Karpas-422 (cell line): ENCODE results near the gene PPOX. TPM values are rescaled to one million over a fixed set of nuclear protein-coding genes. Genes with fewer than 3 reads are reported as not detected.

Experiments
- DNase-seq: peaks from one replicate; pipeline ENCODE4 v3.0.0-alpha.2; 2015
- H2AFZ ChIP-seq: fragments of 200-600 bp; sonication (generic); 2 replicates; pipeline ENCODE4 v1.6.1; 2014; ENCODE audit warnings: antibody characterized with exemption, low read length, mixed read lengths
- H3K27ac ChIP-seq: fragments of 200-600 bp; sonication (generic); 2 replicates; pipeline ENCODE4 v1.5.1; 2014; ENCODE audit warnings: mild to moderate bottlenecking, low read length, moderate library complexity
- H3K27me3 ChIP-seq: fragments of 200-600 bp; sonication (generic); 2 replicates; pipeline ENCODE4 v1.6.1; 2014; ENCODE audit warnings: low read length, mixed read lengths
- H3K36me3 ChIP-seq: fragments of 200-600 bp; sonication (generic); 2 replicates; pipeline ENCODE4 v1.6.1; 2014; ENCODE audit warnings: low read length, mixed read lengths; ENCODE audit not compliant: insufficient read depth
- H3K4me1 ChIP-seq: fragments of 200-600 bp; sonication (generic); 2 replicates; pipeline ENCODE4 v1.6.1; 2014; ENCODE audit warnings: mild to moderate bottlenecking, low read length, mixed read lengths
- H3K4me2 ChIP-seq: fragments of 200-600 bp; sonication (generic); 2 replicates; pipeline ENCODE4 v1.6.1; 2014; ENCODE audit warnings: low read length, low read depth, mild to moderate bottlenecking; ENCODE audit not compliant: poor library complexity, severe bottlenecking
- H3K4me3 ChIP-seq: fragments of 200-600 bp; sonication (generic); 2 replicates; pipeline ENCODE4 v1.5.1; 2014; ENCODE audit warnings: mild to moderate bottlenecking, antibody characterized with exemption, low read length, mixed read lengths
- H3K79me2 ChIP-seq: fragments of 200-600 bp; sonication (generic); 2 replicates; pipeline ENCODE4 v1.6.1; 2014; ENCODE audit warnings: mild to moderate bottlenecking, low read length, mixed read lengths
- H3K9ac ChIP-seq: fragments of 200-600 bp; sonication (generic); 2 replicates; pipeline ENCODE4 v1.6.0; 2014; ENCODE audit warnings: low read length
- H3K9me2 ChIP-seq: fragments of 200-600 bp; sonication (generic), shearing (Covaris generic); replicated peaks from 2 replicates; pipeline ENCODE4 v1.6.0; 2014; ENCODE audit warnings: mild to moderate bottlenecking, low read length, moderate library complexity; ENCODE audit not compliant: insufficient read depth
- H3K9me3 ChIP-seq: fragments of 300-700, 200-600 bp; sonication (generic); 2 replicates; pipeline ENCODE4 v1.6.1; 2014; ENCODE audit warnings: low read length, mixed read lengths
- H4K20me1 ChIP-seq: fragments of 200-600 bp; sonication (generic); 2 replicates; pipeline ENCODE4 v1.6.1; 2014; ENCODE audit warnings: mild to moderate bottlenecking, antibody characterized with exemption, low read length, low read depth; ENCODE audit not compliant: insufficient read depth
- total RNA-seq: library from RNA; depleted of rRNA; stranded (reverse); fragments of >200 nt; shearing (Covaris generic); gene quantifications from 2 replicates; pipeline ENCODE4 v1.2.3, GENCODE V29; 2014; ENCODE audit warnings: low replicate concordance

PPOX gene
- total RNA-seq, 1 experiment from 2014 or later: 60.8 TPM

DNA sequence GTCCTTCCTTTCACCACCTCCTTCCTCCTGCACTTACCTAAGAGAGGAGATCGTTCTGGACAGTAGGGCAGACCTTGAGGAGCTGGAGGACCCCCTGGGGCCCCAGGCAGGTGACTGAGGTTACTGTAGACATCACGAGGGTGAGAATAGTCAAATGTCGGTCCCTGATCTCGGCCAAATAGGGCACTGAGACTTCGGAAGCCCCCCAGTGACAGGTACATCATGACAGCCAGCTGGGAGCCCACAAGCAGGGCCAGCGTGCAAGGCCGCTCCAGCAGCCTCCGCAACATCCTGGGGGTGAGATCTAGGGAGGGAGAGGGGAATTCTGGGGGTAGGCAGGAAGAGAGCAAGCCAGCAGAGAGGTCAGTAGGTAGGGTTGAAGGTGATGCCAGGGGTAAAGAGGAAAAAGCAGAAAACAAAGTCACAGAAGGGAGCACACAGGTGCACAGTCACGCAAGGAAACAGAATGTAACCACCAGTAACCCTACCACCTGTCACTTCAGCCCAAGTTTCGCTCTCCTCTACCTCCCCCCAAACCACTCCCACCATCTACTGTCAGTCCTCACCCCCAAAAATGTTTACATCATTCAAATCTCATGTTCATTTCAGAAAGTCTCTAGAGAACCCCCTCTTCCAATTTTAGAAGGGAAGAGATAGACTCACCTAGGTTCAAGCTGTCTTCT, 9.7 kb downstream of the PPOX start:
- peak overlapping the region; percentile 79 for H3K9ac ChIP-seq
- H3K27ac ChIP-seq: peak overlapping the region; percentile 58
- H3K4me1 ChIP-seq: peaks cover 25% of the 10 kb centered on the region
- H3K79me2 ChIP-seq: peaks cover 15% of the 10 kb centered on the region
- no peaks in the 10 kb centered on the region for H3K9me3 ChIP-seq
- H3K9me2 ChIP-seq: no peaks in the 10 kb centered on the region
- no peaks in the 10 kb centered on the region for H4K20me1 ChIP-seq
- H3K4me3 ChIP-seq: peak overlapping the region; percentile 86
- no peaks in the 10 kb centered on the region for H3K27me3 ChIP-seq
- peaks cover 19% of the 10 kb centered on the region for H3K36me3 ChIP-seq
- peak overlapping the region; percentile 98 for H3K4me2 ChIP-seq
- H2AFZ ChIP-seq: no peak overlapping the region
- no peak for DNase-seq

DNA sequence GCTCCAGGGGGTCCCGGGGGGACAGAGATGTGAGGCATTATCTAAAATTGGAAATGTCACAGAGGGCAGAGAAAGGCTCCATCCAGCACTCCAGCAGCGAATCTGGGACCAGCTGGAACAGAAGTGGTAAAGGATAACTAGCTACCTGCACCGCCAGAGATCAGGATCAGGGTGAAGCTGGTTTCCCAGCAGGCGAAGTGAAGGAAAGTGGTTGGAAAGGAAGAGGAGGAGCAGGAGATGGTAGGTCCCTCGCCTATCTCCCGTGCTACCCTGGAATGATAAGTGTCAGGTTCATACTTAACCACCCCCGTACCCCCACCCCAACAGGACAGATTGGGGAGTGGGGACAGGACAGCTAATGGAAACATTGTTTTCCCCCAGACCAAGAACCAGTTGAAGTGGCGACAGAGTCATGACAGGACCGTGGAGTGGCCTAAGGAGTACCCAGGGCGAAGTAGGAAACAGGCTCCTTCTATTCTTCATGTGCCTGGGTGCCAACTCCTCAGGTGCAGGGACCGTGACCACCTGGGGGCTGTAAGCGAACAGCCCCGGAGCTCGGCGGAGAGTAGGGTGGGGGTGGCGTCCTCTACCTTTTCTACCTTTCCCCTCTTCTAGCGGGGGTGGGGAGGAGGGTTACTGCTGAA, 10.4 kb downstream of the PPOX start:
- no peaks in the 10 kb centered on the region for H3K9me2 ChIP-seq
- H3K27me3 ChIP-seq: no peaks in the 10 kb centered on the region
- no peaks in the 10 kb centered on the region for H3K9me3 ChIP-seq
- peak overlapping the region; percentile 58 for H3K27ac ChIP-seq
- H3K36me3 ChIP-seq: peaks cover 13% of the 10 kb centered on the region
- H3K79me2 ChIP-seq: peaks cover 15% of the 10 kb centered on the region
- peak overlapping the region; percentile 98 for H3K4me2 ChIP-seq
- no peak for DNase-seq
- peak overlapping the region; percentile 77; the same call in 1 of the 2 replicates for H2AFZ ChIP-seq
- peak overlapping the region; percentile 79 for H3K9ac ChIP-seq
- H3K4me1 ChIP-seq: peaks cover 25% of the 10 kb centered on the region
- H4K20me1 ChIP-seq: no peaks in the 10 kb centered on the region
- peak overlapping the region; percentile 86 for H3K4me3 ChIP-seq

DNA sequence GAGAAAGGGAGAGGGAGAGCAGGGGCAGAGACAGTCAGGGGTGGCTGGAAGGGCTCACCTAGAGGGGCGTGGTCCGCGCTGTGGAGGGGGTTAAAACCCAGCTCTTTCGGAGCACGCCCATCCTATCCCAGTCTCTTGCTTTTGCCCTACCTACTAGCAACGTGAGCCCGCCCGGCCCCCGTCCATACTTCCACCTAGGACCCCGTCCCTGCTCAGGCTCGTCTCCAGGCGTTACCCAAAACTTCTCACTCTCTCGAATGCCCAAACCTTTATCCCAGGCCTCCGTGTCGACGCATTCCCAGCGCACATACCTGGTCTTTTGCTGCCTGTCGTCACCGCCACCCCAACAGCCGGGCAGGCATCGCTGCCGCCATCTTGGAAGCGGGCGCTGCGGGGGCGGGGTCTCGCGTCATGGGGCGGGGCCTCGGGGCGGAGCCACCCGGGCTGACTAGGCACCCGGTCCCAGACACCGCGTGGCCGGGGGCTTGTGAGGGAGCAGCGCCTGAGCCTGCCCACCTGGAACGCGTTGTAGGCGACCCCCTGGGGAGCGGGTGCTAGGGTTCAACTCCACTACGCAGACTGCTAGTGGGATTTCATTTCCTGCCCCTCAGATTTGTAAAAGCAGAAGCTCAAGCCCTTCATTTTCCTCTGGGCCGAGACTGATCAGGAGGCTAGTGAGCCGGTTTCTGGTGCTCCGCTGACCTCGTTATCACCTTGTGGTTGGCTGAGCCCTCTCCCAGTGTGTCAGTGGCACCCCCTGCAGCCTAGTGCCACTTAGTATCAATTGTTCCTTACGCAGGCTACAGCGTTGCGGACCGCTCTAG, 11.1 kb downstream of the PPOX start, which contains the start of gene B4GALT3:
Gene B4GALT3, minus strand, starts transcription at position 396 of the 824 bp plus-strand sequence. CDS start 1,447 bp downstream, outside the sequence.
- Histone ChIP-seq H3K9me2 (no peaks in the 10 kb centered on the region), H3K4me2 (peak within 1 kb of the TSS; percentile 98), H3K36me3 (peaks cover 7% of the 10 kb centered on the region; the same call in 1 of the 2 replicates), H3K4me1 (peaks cover 25% of the 10 kb centered on the region), H3K27me3 (no peaks in the 10 kb centered on the region), H3K9ac (peak within 1 kb of the TSS; percentile 79), H3K79me2 (peaks cover 15% of the 10 kb centered on the region), H3K9me3 (no peaks in the 10 kb centered on the region), H4K20me1 (no peaks in the 10 kb centered on the region), H2AFZ (peak within 1 kb of the TSS; percentile 77), H3K4me3 (peak within 1 kb of the TSS; percentile 86), H3K27ac (peak within 1 kb of the TSS; percentile 58)
- DNase-seq: peak; percentile 96

DNA sequence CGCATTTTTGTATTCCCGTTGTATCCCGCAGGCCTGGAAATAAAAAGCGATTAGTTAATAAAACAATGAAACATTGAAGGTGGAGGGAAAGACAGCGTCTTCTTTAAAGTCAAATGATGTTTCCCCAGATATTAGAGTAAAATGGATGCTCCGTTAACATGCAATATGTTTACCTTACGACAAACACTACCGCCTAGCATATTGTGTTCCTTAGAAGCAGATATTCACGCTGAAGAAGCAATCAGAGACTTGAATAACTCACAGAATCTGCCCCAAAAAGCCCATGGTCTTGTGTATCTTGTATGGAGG, 11.7 kb downstream of the PPOX start:
- no peaks in the 10 kb centered on the region for H3K9me2 ChIP-seq
- peaks cover 25% of the 10 kb centered on the region for H3K4me1 ChIP-seq
- no peaks in the 10 kb centered on the region for H3K27me3 ChIP-seq
- peak overlapping the region; percentile 79 for H3K9ac ChIP-seq
- H3K9me3 ChIP-seq: no peaks in the 10 kb centered on the region
- peak overlapping the region; percentile 58 for H3K27ac ChIP-seq
- H3K4me2 ChIP-seq: peak overlapping the region; percentile 98
- H3K4me3 ChIP-seq: peak overlapping the region; percentile 86
- no peak for DNase-seq
- H4K20me1 ChIP-seq: no peaks in the 10 kb centered on the region
- H3K79me2 ChIP-seq: peaks cover 15% of the 10 kb centered on the region
- H2AFZ ChIP-seq: 0 out of 2 replicates have a peak overlapping the region, but pooled peaks have one; percentile 21
- H3K36me3 ChIP-seq: peaks cover 6% of the 10 kb centered on the region; the same call in 1 of the 2 replicates

DNA sequence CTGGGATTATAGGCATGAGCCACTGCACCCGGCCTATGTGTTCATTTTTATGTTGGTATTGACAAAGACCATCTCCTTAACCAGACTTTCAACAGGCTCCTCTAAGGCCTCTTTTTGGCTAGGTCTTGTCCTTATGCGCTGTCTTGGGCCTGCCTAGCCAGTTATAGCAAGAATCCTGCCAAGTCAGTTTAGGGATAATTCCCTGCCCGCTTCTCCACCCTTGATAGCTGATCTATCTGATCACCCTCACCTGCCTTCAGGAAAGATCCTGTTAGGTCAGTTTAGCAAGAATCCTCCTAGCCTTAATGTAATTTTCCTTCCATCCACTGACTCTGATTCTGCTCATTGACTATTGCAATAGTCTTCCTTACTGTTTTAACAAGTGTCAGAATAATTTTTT, 13.5 kb downstream of the PPOX start:
- no peaks in the 10 kb centered on the region for H3K9me2 ChIP-seq
- no peaks in the 10 kb centered on the region for H4K20me1 ChIP-seq
- no peak overlapping the region for H2AFZ ChIP-seq
- peaks cover 37% of the 10 kb centered on the region for H3K4me1 ChIP-seq
- H3K27ac ChIP-seq: no peak overlapping the region
- DNase-seq: no peak
- no peak overlapping the region for H3K9ac ChIP-seq
- H3K79me2 ChIP-seq: peaks cover 15% of the 10 kb centered on the region
- H3K9me3 ChIP-seq: no peaks in the 10 kb centered on the region
- H3K36me3 ChIP-seq: no peaks in the 10 kb centered on the region
- H3K4me2 ChIP-seq: no peak overlapping the region
- H3K27me3 ChIP-seq: no peaks in the 10 kb centered on the region
- H3K4me3 ChIP-seq: no peak overlapping the region

DNA sequence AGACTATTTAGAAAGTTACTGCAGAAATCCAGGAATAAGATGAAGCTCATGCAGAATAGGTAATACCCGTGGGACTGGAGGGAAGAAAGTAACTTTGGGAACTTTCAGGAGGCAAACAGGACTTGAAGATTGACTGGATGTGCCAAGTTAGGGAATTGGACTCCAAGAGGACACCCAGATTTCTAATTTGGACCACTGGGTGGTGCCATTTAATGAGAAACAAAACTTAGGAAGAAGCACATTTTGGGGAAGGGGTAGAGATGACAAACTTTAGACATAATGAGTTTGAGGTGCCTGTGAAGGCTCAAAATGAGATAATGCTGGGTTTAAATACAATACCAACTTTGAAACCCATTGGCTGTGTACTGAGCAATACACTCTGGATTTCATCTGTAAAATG, 14.4 kb downstream of the PPOX start:
- Histone ChIP-seq H2AFZ (no peak overlapping the region), H4K20me1 (no peaks in the 10 kb centered on the region), H3K9ac (no peak overlapping the region), H3K9me2 (no peaks in the 10 kb centered on the region), H3K27ac (no peak overlapping the region), H3K4me3 (no peak overlapping the region), H3K79me2 (peaks cover 13% of the 10 kb centered on the region), H3K27me3 (no peaks in the 10 kb centered on the region), H3K4me1 (peaks cover 45% of the 10 kb centered on the region), H3K4me2 (no peak overlapping the region), H3K36me3 (no peaks in the 10 kb centered on the region), H3K9me3 (no peaks in the 10 kb centered on the region)
- DNase-seq: peak; percentile 61

DNA sequence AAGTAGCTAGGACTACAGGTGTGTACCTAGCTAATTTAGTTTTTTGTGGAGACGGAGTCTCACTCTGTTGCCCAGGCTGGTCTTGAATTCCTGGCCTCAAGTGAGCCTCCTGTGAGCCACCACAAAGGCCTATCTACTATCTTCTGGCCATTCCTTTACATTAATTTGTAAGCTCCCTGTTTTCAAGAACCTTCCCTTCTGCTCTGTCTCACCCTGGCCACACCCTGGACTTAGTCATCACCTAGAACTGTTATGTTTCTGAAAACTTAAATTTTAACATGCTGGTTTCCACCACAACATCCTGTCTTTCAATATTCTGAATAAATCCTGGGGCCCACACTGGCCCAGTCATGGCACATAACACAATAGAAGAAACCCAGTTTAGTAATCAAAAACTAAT, 16.0 kb downstream of the PPOX start:
- DNase-seq: no peak
- no peaks in the 10 kb centered on the region; the same call in 1 of the 2 replicates for H3K79me2 ChIP-seq
- no peak overlapping the region for H3K9ac ChIP-seq

DNA sequence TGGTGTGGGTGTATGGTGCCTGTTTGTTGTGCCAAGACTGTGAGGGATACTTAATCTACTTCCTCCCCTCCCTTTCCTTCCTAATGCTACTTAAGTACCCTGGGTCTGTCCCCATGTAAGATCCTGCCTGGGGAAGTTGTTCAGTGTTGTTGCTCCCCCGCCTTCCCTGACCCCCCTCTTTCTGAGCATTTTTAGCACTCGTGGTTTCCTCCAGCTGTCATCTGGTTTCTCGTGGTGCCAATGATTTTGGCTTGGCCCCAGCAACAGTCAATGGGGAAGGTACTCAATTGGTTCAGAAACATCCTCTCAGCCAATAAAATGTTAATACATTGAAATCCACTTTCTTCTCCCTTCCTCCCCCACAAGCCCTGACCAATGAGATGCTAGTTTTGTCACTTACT, 19.1 kb downstream of the PPOX start:
- H3K4me2 ChIP-seq: peak overlapping the region; percentile 74
- peak overlapping the region; percentile 58 for H3K9ac ChIP-seq
- H3K4me3 ChIP-seq: peak overlapping the region; percentile 58; the same call in 1 of the 2 replicates
- H3K36me3 ChIP-seq: no peaks in the 10 kb centered on the region
- H3K79me2 ChIP-seq: no peaks in the 10 kb centered on the region
- H2AFZ ChIP-seq: peak overlapping the region; percentile 42; the same call in 1 of the 2 replicates
- peaks cover 41% of the 10 kb centered on the region for H3K4me1 ChIP-seq
- no peaks in the 10 kb centered on the region for H3K27me3 ChIP-seq
- peak; percentile 94 for DNase-seq
- no peaks in the 10 kb centered on the region for H3K9me2 ChIP-seq
- no peaks in the 10 kb centered on the region for H3K9me3 ChIP-seq
- H4K20me1 ChIP-seq: no peaks in the 10 kb centered on the region
- H3K27ac ChIP-seq: peak overlapping the region; percentile 98

More for the DNA sequence above, 16.0 kb downstream of the PPOX start:
- Histone ChIP-seq H3K4me1 (peaks cover 48% of the 10 kb centered on the region), H2AFZ (no peak overlapping the region), H3K4me3 (no peak overlapping the region), H3K36me3 (no peaks in the 10 kb centered on the region), H3K4me2 (no peak overlapping the region), H3K27me3 (no peaks in the 10 kb centered on the region), H3K9me3 (no peaks in the 10 kb centered on the region), H3K27ac (no peak overlapping the region), H4K20me1 (no peaks in the 10 kb centered on the region), H3K9me2 (no peaks in the 10 kb centered on the region)
